ENCODE measurements around the gene LOC101059915.

LOC101059915 gene

DNA sequence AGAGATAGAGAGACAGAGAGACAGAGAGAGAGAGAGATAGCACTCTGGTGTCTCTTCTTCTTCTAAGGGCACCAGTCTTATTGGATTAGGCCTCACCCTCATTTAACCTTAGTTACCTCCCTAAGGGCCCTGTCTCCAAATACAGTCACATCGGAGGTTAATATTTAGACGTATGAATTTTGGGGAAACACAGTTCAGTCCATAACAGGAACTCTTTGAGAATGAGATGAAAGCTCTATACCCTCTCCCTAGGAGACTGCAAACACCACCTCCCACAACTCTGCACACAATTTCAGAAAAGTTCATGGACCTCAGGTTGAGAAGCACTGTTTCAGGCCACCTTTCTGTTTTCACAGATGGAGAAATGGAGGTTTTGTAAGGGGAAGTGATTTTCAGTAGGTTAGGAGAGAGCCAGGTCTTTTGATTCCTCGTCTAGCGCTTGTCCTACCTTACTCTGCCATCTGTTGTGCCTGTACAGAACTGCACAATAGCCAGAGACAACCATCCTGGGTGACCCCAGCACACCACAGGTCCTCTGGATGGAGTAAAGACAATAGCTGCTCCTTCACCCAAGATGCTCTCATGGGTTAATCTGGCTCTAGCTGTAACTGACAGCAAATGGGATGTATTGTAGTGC lies 16.9 kb upstream of the LOC101059915 start:
- no peak overlapping the region for H3K4me3 ChIP-seq (ENCODE audit: low read depth, poor library complexity, severe bottlenecking)
- no peak for DNase-seq (ENCODE audit: low spot score in 2 of 2)
- WGBS, 2 donors: 54 to 70% methylated on average over 4 of the region's 4 CpGs
- intact Hi-C loops (cut with DNase I; ENCODE audit: low total_unique reads): no loop called here
- TF ChIP-seq, protein P1, sequence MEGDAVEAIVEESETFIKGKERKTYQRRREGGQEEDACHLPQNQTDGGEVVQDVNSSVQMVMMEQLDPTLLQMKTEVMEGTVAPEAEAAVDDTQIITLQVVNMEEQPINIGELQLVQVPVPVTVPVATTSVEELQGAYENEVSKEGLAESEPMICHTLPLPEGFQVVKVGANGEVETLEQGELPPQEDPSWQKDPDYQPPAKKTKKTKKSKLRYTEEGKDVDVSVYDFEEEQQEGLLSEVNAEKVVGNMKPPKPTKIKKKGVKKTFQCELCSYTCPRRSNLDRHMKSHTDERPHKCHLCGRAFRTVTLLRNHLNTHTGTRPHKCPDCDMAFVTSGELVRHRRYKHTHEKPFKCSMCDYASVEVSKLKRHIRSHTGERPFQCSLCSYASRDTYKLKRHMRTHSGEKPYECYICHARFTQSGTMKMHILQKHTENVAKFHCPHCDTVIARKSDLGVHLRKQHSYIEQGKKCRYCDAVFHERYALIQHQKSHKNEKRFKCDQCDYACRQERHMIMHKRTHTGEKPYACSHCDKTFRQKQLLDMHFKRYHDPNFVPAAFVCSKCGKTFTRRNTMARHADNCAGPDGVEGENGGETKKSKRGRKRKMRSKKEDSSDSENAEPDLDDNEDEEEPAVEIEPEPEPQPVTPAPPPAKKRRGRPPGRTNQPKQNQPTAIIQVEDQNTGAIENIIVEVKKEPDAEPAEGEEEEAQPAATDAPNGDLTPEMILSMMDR (IDR thresholded peaks at IDR 0.05): no peak
- no peak for TF ChIP-seq POLR2A (IDR thresholded peaks at IDR 0.05)

DNA sequence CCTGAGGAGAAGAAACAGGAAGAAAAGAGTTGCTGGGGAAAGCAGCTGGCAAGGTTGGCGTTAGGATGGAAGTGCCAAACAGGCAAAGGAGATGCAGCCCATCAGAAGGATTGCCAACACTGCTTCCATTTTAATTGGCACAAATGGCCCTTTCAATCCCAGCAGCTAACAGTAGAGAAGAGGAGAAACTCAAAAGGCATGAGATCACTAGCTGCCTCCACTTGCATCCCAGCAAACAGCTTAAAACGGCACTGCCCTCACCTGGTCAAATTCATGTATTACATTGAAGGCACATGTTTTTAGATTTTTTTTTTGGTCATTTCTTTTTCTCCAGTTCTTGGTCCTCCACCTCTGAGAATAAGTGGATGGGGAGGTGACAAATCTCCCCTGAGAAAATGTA lies 14.9 kb upstream of the LOC101059915 start:
- intact Hi-C loops (cut with DNase I; ENCODE audit: low total_unique reads): no loop called here

DNA sequence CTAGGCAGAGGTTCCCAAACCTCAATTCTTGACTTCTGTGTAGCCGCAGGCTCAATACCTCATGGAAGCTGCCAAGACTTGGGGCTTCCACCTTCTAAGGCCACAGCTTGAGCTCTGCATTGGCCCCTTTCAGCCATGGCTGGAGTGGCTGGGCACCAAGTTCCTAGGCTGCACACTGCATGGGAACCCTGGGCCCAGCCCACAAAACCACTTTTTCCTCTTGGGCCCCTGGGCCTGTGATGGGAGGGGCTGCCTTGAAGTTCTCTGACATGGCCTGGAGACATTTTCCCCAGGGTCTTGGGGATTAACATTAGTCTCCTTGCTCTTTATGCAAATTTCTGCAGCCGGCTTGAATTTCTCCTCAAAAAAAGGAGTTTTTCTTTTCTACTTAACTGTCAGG lies 14.0 kb upstream of the LOC101059915 start:
- 85 to 94% methylated on average over 1 to 2 of the region's 2 CpGs for whole genome bisulfite sequencing, 2 donors

More for the DNA sequence above, 14.9 kb upstream of the LOC101059915 start:
- H3K4me3 ChIP-seq (ENCODE audit: low read depth, poor library complexity, severe bottlenecking): no peak overlapping the region
- TF ChIP-seq, protein P1 (IDR thresholded peaks at IDR 0.05): no peak
- no peak for TF ChIP-seq POLR2A (IDR thresholded peaks at IDR 0.05)
- WGBS, 2 donors: 22 to 41% methylated on average over 2 of the region's 2 CpGs
- no peak for DNase-seq (ENCODE audit: low spot score in 2 of 2)

DNA sequence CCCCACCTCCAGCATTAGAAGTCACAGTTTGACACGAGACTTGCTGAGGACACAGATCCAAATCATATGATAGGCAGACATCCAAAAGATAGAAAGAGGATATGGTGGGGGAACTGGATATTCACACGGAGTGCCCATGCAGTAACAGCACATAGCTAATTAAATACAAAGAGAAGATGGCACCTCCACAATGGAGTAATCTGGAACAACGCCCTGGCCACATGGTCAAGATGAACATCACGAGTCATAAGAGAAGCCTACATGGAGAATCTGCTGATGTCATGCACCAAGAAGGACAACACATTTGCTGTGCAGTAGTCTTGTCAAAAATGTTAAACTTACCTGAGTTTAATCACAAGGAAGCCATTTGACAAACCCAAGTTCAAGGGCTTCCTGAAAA lies 10.1 kb upstream of the LOC101059915 start:
- H3K4me3 ChIP-seq (ENCODE audit: low read depth, poor library complexity, severe bottlenecking): no peak overlapping the region
- DNase-seq (ENCODE audit: low spot score in 2 of 2): no peak
- intact Hi-C loops (cut with DNase I; ENCODE audit: low total_unique reads): no loop called here
- TF ChIP-seq, protein P1 (IDR thresholded peaks at IDR 0.05): no peak
- no peak for TF ChIP-seq POLR2A (IDR thresholded peaks at IDR 0.05)
- 71 to 77% methylated on average over 4 of the region's 4 CpGs for WGBS, 2 donors

More for the DNA sequence above, 14.0 kb upstream of the LOC101059915 start:
- TF ChIP-seq, protein P1 (IDR thresholded peaks at IDR 0.05): no peak
- no peak for TF ChIP-seq POLR2A (IDR thresholded peaks at IDR 0.05)
- intact Hi-C loops (cut with DNase I; ENCODE audit: low total_unique reads): no loop called here
- no peak overlapping the region for H3K4me3 ChIP-seq (ENCODE audit: low read depth, poor library complexity, severe bottlenecking)
- no peak for DNase-seq (ENCODE audit: low spot score in 2 of 2)

DNA sequence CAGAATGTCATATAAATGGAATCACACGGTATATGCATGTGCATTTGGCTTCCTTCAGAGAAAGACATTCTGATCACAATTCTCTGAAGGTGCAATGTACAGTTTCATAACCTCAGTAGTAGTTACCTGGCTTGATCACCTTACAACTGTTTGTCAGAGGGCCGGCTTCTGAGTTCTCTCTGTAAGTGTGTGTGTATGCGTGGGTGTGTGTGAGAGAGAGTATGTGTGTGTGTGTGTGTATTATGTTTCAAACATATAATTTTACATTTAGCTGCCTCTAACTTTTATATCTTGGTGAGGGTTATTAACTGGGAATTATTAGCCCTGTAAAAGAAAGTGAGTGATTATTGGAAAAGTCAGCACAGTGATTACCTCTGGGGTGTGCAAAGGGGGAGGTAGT lies 8.0 kb upstream of the LOC101059915 start:
- TF ChIP-seq POLR2A (IDR thresholded peaks at IDR 0.05): no peak
- no peak for DNase-seq (ENCODE audit: low spot score in 2 of 2)
- no peak overlapping the region for H3K4me3 ChIP-seq (ENCODE audit: low read depth, poor library complexity, severe bottlenecking)
- WGBS, 2 donors: 65 to 77% methylated on average over 3 of the region's 3 CpGs
- intact Hi-C loops (cut with DNase I; ENCODE audit: low total_unique reads): no loop called here

DNA sequence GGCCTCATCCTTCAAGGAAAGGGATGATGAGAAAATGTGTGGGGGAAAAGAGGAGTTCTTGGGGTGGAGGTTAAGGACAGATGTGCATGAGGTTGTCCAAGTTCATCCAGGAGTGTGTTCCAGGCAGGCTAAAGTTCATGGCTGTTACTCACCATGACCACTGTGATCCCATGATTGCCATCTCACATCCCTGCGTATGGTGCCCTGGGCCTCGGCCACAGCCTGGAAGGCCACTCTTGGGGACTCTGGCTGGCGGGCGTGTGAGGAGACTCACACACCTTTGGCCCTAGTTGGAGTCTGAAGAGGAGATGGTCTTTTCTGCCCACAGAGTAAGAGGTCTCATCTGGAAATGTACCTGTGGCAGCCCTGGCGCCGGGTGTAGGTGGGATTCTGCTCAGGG lies 7.4 kb upstream of the LOC101059915 start:
- peak in 1 of 2 donors; percentile 75 for DNase-seq (ENCODE audit: low spot score in 2 of 2)
- TF ChIP-seq, protein P1 (IDR thresholded peaks at IDR 0.05): no peak
- TF ChIP-seq POLR2A (IDR thresholded peaks at IDR 0.05): no peak
- intact Hi-C loops (cut with DNase I; ENCODE audit: low total_unique reads): no loop called here
- WGBS, 2 donors: 87 to 92% methylated on average over 2 to 6 of the region's 6 CpGs
- H3K4me3 ChIP-seq (ENCODE audit: low read depth, poor library complexity, severe bottlenecking): no peak overlapping the region
